ENCODE results near the gene FSTL4.

- TF ChIP-seq CTCF (IDR thresholded peaks at IDR 0.05; ENCODE audit: low read length) (no peak), EZH2 (IDR thresholded peaks at IDR 0.05; ENCODE audit: borderline replicate concordance, low read length) (no peak)
Observed at GRCh38 chr5:133199417-133200178, 412.7 kb downstream of the FSTL4 start.
